Suppressor macrophage treated with lipopolysaccharide for 4 hours (primary cell): ENCODE data around the gene MMP15.

Source experiments
- DNase-seq: peaks from one replicate; pipeline ENCODE4 v3.0.0-alpha.2; 2020

The MMP15 gene

GRCh38 chr16:58019866-58020538 is 5.6 kb upstream of the MMP15 start:
- no peak for DNase-seq

GRCh38 chr16:58020628-58021521 is 4.7 kb upstream of the MMP15 start:
- DNase-seq = peak; percentile 53

GRCh38 chr16:58021661-58022551 is 3.6 kb upstream of the MMP15 start:
- DNase-seq = no peak

GRCh38 chr16:58022601-58023371 is 2.8 kb upstream of the MMP15 start:
- DNase-seq = no peak

GRCh38 chr16:58024486-58025350 is 836 bp upstream of the MMP15 start:
- DNase-seq = peak; percentile 12

GRCh38 chr16:58026139-58026704 is 668 bp downstream of the MMP15 start:
- peak; percentile 41 for DNase-seq

GRCh38 chr16:58026705-58027160 is 1.2 kb downstream of the MMP15 start:
- no peak for DNase-seq

- no peak for DNase-seq
These were observed 1.8 kb downstream of the MMP15 start for GRCh38 chr16:58027161-58027915.

GRCh38 chr16:58027916-58028455 is 2.4 kb downstream of the MMP15 start:
- no peak for DNase-seq

- no peak for DNase-seq
These were observed 3.1 kb downstream of the MMP15 start for GRCh38 chr16:58028541-58029070.

- DNase-seq = no peak
These were observed 3.9 kb downstream of the MMP15 start for GRCh38 chr16:58029410-58029809.

- no peak for DNase-seq
These were observed 4.7 kb downstream of the MMP15 start for GRCh38 chr16:58030136-58030840.

GRCh38 chr16:58031016-58031800 is 5.7 kb downstream of the MMP15 start:
- no peak for DNase-seq

- no peak for DNase-seq
These were observed 7.2 kb downstream of the MMP15 start for GRCh38 chr16:58032710-58033293.

- no peak for DNase-seq
These were observed 8.7 kb downstream of the MMP15 start for GRCh38 chr16:58034128-58034685.

GRCh38 chr16:58034774-58035173 is 9.2 kb downstream of the MMP15 start:
- DNase-seq = no peak
